Breast epithelium (tissue), 4 donors: ENCODE measurements around the gene BRD3. TPM values are rescaled to one million over a fixed set of nuclear protein-coding genes. Genes with fewer than 3 reads are reported as not detected.

ENCODE experiments used
- DNase-seq, 2 donors: peaks; one replicate each; pipeline ENCODE4 v3.0.0-alpha.2; 2019; ENCODE audit warnings: low spot score in 2 of 2
- H3K27ac ChIP-seq, 2 donors: fragments of 200-600 bp; sonication (generic) in 1 of 2; one replicate each; pipeline ENCODE4 v1.5.1; 2016 to 2019; ENCODE audit warnings: mild to moderate bottlenecking in 1 of 2
- H3K27me3 ChIP-seq, 2 donors: fragments of 200-600 bp; sonication (generic) in 1 of 2; one replicate each; pipeline versions ENCODE4 v1.5.1 to v1.6.0; 2017 to 2019; ENCODE audit warnings: control low read depth in 1 of 2, mild to moderate bottlenecking in 1 of 2
- H3K36me3 ChIP-seq: fragments of 200-600 bp; one replicate; pipeline ENCODE4 v1.5.1; 2019
- H3K4me1 ChIP-seq, 2 donors: fragments of 200-600 bp; sonication (generic); one replicate each; pipeline ENCODE4 v1.5.1; 2016 to 2019; ENCODE audit warnings: control low read depth in 1 of 2
- H3K4me3 ChIP-seq, 3 donors: fragments of 200-600 bp; sonication (generic); 1 replicate in 2 of 3; 2 replicates in 1 of 3; pipeline ENCODE4 v1.5.1; 2016 to 2019; ENCODE audit warnings: mild to moderate bottlenecking in 3 of 3, moderate library complexity in 2 of 3
- H3K9me3 ChIP-seq, 2 donors: fragments of 200-600 bp; sonication (generic) in 1 of 2; one replicate each; pipeline ENCODE4 v1.5.1; 2016 to 2019; ENCODE audit warnings: control low read depth in 1 of 2
- POLR2A ChIP-seq: fragments of 450-650 bp; IDR thresholded peaks from one replicate; pipeline ENCODE4 v1.6.1; 2016; ENCODE audit warnings: antibody characterized with exemption, mild to moderate bottlenecking, moderate library complexity
- POLR2AphosphoS5 ChIP-seq, 3 donors: sonication (generic); formaldehyde crosslinking; IDR thresholded peaks; one replicate each; pipeline ENCODE4 v1.6.1; 2017; ENCODE audit warnings: antibody characterized with exemption in 3 of 3
- intact Hi-C: fragments of 100-400 bp; cut with DNase I; formaldehyde crosslinking; loops from one replicate; pipeline ENCODE4 v1.15.1; 2023; ENCODE audit warnings: low total_unique reads
- total RNA-seq, 3 donors: library from RNA; depleted of rRNA; stranded (reverse); fragments of >200 nt; gene quantifications; one replicate each; pipeline ENCODE4 v1.1.0, GENCODE V29; 2016
- TF ChIP-seq, protein P1 (sequence below), 3 donors: fragments of 450-650 bp; IDR thresholded peaks; one replicate each; pipeline ENCODE4 v1.5.1; 2016 to 2017; ENCODE audit warnings: antibody characterized with exemption in 3 of 3, mild to moderate bottlenecking in 3 of 3, moderate library complexity in 3 of 3

The BRD3 gene
- total RNA-seq, 3 donors from 2014 or later, result 21.6 to 26.2 (median 24.6) TPM

DNA sequence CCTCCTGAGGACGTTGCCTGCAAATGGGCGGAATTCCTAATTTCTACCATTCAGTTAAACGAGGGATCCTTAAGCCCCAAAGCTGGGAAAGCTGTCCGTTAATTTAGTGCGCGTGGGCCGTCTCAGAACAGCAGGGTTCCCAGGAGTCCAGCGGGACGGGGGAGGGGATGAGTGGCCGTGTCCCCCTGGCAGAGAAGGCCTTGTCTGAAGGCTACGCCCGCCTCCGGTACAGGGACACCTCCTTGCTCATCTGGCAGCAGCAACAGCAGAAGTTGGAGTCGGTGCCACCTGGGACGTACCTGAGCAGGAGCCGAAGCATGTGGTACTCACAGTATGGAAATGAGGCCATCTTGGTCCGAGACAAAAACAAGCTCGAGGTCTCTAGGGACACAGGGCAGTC, 41.2 kb downstream of the BRD3 start:
- Histone ChIP-seq H3K9me3 (no peaks in the 10 kb centered on the region), H3K4me1 (no peaks in the 10 kb centered on the region), H3K4me3 (no peak overlapping the region), H3K27me3 (no peaks in the 10 kb centered on the region), H3K27ac (no peak overlapping the region), H3K36me3 (no peaks in the 10 kb centered on the region)
- TF ChIP-seq POLR2A, result no peak
- TF ChIP-seq POLR2AphosphoS5 (IDR thresholded peaks at IDR 0.05), result no peak
- TF ChIP-seq, protein P1, sequence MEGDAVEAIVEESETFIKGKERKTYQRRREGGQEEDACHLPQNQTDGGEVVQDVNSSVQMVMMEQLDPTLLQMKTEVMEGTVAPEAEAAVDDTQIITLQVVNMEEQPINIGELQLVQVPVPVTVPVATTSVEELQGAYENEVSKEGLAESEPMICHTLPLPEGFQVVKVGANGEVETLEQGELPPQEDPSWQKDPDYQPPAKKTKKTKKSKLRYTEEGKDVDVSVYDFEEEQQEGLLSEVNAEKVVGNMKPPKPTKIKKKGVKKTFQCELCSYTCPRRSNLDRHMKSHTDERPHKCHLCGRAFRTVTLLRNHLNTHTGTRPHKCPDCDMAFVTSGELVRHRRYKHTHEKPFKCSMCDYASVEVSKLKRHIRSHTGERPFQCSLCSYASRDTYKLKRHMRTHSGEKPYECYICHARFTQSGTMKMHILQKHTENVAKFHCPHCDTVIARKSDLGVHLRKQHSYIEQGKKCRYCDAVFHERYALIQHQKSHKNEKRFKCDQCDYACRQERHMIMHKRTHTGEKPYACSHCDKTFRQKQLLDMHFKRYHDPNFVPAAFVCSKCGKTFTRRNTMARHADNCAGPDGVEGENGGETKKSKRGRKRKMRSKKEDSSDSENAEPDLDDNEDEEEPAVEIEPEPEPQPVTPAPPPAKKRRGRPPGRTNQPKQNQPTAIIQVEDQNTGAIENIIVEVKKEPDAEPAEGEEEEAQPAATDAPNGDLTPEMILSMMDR (IDR thresholded peaks at IDR 0.05), result no peak
- intact Hi-C loops, result no loop called here
- DNase-seq, result peak in 1 of 2 donors; percentile 38

DNA sequence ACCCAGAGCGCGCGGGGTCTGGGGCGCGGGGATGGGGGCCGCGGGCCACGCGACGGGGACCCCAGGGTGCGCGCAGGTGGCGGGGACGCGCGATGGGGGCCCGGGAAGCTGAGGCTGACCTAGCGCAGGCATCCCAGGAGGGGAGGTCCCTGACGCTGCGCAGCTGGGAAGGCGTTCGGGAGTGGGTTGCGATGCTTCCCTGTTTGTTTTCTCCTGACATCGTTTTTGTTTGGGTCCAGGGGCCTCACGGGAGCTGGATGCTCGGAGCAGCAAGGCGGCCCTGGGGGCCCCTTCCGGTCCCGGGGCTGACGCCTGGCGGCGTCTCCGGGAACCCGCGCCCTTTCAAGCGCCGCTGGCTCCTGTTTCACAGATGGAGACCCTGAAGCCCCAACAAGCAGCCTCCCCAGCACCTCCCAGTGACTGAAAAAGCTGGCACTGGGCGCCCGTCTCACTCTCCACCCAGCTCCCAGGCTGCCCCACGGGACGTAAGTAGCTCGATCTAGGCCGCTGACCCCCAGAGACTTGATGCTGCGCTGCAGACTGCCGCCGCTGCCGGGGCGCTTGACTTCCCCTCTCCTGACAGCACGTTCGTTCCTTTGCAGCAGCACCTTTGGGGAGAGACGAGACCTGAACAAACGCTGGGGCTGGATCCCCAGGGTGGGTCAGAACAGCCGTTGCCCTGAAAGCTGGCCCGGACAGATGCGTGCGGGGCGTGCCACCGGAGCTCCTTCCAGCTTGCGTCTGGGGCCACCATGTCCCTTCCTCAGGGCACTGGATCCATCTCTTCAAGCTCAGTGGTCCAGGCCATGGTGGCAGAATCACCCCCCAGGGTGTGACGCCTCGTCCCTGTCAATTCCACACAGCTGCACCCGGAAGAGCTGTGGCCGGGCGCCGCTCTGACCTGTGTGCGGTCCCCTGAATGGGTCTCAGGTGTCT, 42.0 kb downstream of the BRD3 start:
- intact Hi-C loops, result no loop called here
- Histone ChIP-seq H3K36me3 (no peaks in the 10 kb centered on the region), H3K27ac (peak overlapping the region; percentile 71 to 87), H3K9me3 (no peaks in the 10 kb centered on the region), H3K4me1 (no peaks in the 10 kb centered on the region), H3K4me3 (peak overlapping the region; percentile 72 to 99 (median 73)), H3K27me3 (no peaks in the 10 kb centered on the region)
- DNase-seq, result peak in 1 of 2 donors; percentile 35
- TF ChIP-seq POLR2A (no peak), POLR2AphosphoS5 (IDR thresholded peaks at IDR 0.05) (no peak)
- TF ChIP-seq, protein P1 (IDR thresholded peaks at IDR 0.05), result no peak

DNA sequence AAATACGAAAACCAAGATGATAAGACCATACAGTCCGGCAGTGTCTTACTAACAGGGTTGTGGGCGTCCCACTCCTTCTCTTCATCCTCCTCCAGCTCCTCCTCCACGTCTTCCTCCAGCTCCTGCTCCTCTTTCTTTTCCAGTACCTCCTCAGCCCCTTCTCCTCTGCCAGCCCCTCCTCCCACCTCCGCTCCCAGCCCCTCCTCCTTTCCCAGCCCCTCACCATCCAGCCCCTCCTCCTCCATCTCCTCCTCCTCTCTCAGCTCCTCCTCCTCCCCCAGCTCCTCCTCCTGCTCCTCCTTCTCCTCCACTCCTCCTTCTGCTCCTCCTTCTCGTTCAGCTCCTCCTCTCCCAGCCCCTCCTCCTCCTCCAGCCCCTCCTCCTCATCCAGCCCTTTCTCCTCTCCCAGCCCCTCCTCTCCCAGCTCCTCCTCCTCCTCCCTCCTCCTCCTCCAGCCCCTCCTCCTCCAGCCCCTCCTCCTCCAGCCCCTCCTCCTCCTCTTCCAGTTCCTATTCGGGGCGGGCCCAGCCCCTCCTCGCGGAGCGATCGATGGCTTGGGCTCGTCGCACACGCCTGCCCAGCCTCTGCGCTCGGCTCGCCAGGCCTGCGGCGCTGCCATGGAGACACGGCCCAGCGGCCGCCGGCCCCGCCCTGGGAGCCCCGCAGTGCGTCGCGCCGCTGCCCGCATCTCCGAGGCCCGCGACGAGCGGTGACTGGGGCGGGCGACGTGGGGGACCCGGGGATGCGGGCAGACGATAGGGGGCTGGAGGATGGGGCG, 42.8 kb downstream of the BRD3 start, which contains the start of gene BRD3OS:
Gene BRD3OS, plus strand, starts transcription at position 654 of the 778 bp plus-strand sequence. CDS start 1,267 bp downstream, outside the sequence.
- H3K4me1 ChIP-seq, result no peaks in the 10 kb centered on the region
- peak; percentile 94 for DNase-seq
- H3K4me3 ChIP-seq, result peak within 1 kb of the TSS; percentile 72 to 99 (median 73)
- intact Hi-C loops, result no loop called here
- peak in 2 of 3 donors; percentile 17 to 25 for TF ChIP-seq POLR2AphosphoS5 (IDR thresholded peaks at IDR 0.05)
- TF ChIP-seq, protein P1 (IDR thresholded peaks at IDR 0.05), result no peak
- no peaks in the 10 kb centered on the region for H3K9me3 ChIP-seq
- no peaks in the 10 kb centered on the region for H3K27me3 ChIP-seq
- no peaks in the 10 kb centered on the region for H3K36me3 ChIP-seq
- H3K27ac ChIP-seq, result peak within 1 kb of the TSS; percentile 71 to 87

DNA sequence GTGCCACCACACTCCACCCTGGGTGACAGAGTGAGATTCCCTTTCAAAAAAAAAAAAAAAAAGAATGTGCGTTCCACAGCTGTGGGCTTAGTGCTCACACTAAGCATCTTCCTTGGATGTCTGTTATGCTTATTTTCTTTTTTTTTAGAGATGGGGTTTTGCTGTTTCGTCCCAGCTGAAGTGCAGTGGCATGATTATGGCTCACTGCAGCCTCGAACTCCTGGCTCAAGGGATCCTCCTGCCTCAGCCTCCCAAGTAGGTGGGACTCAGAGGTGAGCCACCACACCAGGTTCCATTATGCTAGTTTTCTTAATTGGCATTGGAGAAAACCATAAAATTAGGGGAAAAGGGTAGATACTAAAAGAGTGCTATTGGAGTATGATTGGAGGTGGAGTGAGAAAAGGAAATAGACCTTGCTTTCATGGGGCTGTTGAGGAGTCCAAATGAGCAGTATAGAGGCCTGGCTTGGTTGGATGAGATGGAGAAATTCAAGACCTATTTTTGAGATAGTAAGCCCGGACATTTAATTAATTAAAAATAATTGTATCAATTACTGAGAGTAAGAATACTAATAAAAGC, 43.5 kb downstream of the BRD3 start:
- TF ChIP-seq, protein P1 (IDR thresholded peaks at IDR 0.05), result no peak
- no peak for TF ChIP-seq POLR2AphosphoS5 (IDR thresholded peaks at IDR 0.05)
- TF ChIP-seq POLR2A, result no peak
- Histone ChIP-seq H3K4me3 (peak overlapping the region; percentile 72 to 99 (median 73)), H3K9me3 (no peaks in the 10 kb centered on the region), H3K4me1 (no peaks in the 10 kb centered on the region), H3K36me3 (no peaks in the 10 kb centered on the region), H3K27me3 (no peaks in the 10 kb centered on the region), H3K27ac (peak overlapping the region; percentile 71 to 87)
- intact Hi-C loops, result no loop called here
- DNase-seq, result no peak
